Gastroesophageal sphincter (tissue), 3 donors: ENCODE measurements around the gene RNF113A.

ENCODE experiments used
- EP300 ChIP-seq: sonication (generic); formaldehyde crosslinking; IDR thresholded peaks from one replicate; pipeline ENCODE4 v1.6.1; 2017; ENCODE audit warnings: antibody characterized with exemption, mild to moderate bottlenecking
- TF ChIP-seq, protein P1 (sequence below), 4 experiments: fragments of 200-600 bp in 2 of 4; fragments of 450-650 bp in 2 of 4; sonication (generic) in 1 of 4; IDR thresholded peaks; one replicate each; pipeline ENCODE4 v1.5.1; 2017 to 2019; ENCODE audit warnings: antibody characterized with exemption in 4 of 4, mild to moderate bottlenecking in 2 of 4, moderate library complexity in 2 of 4

DNA sequence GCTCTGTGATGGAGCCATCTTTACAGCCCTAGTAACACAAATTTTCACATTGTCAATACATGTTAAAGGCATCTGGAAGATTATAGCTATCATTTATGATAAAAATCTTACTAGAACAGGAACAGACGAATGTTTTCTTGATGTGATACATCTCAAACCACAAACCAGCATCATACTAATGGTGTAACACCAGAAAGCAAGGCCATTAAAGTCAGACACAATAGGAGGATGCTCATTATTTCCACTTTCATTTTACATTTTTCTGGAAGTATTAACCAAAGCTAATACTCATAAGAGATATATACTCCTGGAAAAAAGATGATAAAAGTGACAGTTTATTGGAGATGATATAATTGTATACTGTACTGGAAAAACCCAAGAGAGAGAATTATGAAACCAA, 29.4 kb upstream of the RNF113A start:
- TF ChIP-seq, protein P1, sequence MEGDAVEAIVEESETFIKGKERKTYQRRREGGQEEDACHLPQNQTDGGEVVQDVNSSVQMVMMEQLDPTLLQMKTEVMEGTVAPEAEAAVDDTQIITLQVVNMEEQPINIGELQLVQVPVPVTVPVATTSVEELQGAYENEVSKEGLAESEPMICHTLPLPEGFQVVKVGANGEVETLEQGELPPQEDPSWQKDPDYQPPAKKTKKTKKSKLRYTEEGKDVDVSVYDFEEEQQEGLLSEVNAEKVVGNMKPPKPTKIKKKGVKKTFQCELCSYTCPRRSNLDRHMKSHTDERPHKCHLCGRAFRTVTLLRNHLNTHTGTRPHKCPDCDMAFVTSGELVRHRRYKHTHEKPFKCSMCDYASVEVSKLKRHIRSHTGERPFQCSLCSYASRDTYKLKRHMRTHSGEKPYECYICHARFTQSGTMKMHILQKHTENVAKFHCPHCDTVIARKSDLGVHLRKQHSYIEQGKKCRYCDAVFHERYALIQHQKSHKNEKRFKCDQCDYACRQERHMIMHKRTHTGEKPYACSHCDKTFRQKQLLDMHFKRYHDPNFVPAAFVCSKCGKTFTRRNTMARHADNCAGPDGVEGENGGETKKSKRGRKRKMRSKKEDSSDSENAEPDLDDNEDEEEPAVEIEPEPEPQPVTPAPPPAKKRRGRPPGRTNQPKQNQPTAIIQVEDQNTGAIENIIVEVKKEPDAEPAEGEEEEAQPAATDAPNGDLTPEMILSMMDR (IDR thresholded peaks at IDR 0.05): no peak
- no peak for TF ChIP-seq EP300
